Right kidney (tissue), 1 donor: Measurements from ENCODE around the gene BAZ2B.

Experiments
- DNase-seq: peaks from one replicate; pipeline ENCODE4 v3.0.0-alpha.2; 2016

The BAZ2B gene

DNA sequence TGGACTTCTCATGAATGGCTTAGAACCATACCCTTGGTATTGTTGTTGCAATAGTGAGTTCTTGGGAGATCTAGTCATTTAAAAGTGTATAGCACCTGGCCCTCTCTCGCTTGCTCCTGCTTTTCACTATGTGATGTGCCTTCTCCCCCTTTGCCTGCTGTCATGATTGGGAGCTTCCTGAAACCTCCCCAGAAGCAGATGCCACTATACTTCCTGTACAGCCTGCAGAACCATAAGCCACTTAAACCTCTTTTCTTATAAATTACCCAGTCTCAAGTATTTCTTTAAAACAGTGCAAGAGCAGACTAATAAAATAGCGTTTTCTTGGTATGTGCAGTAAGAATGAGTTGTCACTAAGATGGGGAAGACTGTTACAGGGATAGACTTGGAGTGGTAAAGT lies 31.6 kb downstream of the BAZ2B start:
- no peak for DNase-seq

DNA sequence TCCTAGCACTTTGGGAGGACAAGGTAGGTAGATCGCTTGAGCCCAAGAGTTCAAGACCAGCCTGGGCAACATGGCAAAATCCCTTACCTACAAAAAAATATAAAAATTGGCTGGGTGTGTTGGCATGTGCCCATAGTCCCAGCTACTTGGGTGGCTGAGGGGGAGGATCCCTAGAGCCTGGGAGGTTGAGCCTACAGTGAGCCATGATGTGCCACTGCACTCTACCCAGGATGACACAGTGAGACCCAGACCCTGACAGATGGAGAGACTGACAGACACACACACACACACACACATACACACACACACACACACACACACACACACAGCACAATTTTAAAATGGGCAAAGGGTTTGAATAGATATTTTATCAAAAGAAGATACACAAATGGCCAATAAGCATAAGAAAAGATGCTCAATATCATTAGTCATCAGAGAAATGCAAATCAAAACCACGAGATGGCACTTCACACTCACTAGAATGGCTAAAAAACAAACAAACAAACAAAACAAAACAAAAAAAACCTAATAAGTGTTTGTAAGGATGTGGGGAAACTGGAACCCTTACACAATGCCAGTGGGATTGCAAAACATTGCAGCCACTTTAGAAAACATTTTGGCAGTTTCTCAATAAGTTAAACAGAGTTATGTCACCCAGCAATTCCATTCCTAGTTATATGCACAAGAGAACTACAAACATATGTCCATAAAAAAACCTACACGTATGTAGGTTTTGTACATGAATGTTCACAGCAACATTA lies 42.3 kb downstream of the BAZ2B start:
- DNase-seq: no peak

DNA sequence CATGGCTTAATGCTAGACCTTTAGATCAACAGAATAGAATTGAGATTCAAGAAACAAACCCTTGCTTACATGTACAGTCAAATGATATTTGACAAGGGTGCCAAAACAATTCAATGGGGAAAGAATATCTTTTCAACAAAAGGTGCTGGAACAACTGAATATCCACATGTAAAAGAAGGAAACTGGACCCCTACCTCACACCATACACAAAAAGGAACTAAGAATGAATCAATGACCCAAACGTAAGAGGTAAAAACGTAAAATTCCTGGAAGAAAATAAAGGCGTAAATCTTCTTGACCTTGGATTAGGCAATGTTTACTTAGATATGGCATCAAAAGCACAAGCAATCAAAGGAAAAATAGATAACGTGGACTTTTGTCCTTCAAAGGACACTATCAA lies 43.1 kb downstream of the BAZ2B start:
- DNase-seq: no peak

DNA sequence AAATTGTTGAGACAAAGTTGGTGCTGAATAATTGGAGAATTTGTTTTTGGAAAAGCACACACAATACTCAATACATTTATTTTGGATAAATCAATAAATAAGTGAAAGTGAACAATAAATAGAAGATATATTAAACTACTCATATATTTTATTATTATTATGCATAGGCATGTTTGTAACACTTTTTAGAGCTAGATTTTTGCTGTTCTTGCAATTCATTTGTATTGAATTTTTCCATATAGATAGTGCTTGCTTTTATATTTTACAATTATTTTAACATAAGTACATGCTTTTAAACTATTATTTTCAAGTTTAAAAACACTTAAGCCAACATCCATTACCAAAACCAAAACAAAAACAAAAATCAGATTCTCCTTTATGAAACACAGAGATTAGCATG lies 43.9 kb downstream of the BAZ2B start:
- DNase-seq: no peak

DNA sequence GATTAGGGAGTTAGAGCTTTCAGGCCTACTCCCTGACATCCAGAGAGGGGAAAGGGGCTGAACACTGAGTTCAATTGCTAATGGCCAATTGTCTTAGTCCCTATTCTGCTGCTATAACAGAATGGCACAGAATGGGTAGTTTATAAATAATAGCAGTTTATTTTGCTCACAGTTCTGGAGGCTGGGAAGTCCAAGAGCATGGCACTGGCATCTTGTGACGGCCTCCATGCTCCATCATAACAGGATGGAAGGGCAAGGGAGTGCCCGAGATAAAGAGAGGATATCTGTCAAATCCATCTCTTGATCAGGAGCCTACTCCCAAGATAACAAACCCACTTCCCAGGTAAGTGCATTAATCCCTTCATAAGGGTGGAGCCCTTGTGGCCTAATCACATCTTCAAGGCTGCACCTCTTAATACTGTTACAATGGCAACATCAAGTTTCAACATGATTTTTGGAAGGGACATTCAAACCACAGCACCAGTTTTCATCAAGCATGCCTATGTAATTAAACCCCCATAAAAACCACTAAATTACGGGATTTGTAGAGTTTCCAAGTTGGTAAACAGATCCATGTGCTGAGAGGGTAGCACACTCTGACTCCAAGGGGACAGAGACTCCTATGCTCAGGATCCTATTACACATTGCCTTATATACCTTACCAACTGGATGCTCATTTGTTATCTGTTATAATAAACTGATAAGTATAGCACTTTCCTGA lies 44.6 kb downstream of the BAZ2B start:
- DNase-seq: no peak

DNA sequence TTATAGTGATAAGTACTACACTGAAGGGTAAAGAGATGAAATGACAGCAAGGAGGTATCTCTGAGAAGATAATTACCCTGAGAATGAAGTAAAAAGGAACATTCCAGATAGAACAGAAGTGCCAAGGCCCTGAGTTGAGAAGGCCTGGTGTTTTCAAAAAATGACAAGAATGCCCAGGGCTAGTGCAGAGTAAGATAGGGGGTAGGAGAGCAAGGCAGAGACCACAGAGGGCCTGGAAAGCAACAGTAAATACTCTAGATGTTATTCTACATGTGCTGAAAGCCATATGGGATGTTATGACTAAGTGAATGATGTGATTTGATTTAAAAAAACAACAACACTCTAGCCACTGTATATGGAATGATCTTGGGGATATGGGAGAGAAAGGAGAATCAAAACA lies 52.3 kb downstream of the BAZ2B start:
- DNase-seq: no peak

DNA sequence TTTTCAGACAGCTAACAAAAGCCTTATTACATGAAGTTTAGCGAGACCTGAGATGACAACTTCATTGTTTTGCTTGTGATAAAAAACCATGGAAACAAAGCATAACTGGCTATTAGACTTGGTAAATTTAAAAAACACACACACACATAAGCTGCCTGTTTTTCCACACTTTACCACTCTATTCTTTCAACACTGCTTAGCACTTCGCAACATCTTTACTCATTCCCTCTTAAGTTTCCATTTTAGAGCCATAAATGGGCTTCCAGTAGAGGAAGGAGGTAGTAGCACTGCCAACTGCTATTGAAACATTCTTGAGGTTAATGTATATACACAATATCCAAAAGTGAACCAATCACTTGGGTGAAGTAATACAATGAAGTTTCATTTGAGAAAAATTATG lies 54.1 kb downstream of the BAZ2B start:
- no peak for DNase-seq

DNA sequence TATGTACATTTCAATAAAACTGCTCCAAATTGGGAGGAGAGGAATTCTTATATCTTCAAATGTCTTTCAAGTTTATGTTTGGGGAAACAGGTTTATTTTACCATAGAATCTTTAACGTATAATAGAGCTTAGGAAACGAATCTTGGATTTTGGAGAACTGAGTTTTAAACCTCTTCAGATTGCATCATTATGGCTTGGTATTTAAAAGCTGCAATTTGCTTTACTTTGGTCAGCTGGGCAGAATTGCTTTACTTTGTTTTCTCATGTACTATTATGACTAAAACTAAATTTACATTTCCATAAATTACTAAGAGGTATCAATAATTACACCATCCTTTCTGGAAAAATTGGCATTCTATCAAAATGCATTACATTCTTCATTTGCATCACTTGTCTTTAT lies 54.6 kb downstream of the BAZ2B start:
- no peak for DNase-seq

DNA sequence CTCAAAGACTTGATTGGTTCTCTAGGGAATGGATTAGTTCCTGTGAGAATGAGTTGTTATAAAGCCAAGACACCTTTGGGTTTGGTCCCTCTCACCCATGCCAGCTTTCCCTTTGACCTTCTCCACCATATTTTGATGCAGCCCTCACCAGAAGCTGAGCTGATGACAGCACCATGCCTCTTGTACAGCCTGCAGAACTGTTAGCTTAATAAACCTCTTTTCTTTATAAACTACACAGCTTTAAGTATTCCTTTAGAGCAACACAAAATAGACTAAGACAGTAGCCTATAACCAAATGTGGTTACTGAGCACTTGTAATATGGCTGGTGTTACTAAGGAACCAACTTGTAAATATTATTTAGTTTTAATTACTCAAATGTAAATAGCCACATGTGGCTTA lies 55.1 kb downstream of the BAZ2B start:
- no peak for DNase-seq

DNA sequence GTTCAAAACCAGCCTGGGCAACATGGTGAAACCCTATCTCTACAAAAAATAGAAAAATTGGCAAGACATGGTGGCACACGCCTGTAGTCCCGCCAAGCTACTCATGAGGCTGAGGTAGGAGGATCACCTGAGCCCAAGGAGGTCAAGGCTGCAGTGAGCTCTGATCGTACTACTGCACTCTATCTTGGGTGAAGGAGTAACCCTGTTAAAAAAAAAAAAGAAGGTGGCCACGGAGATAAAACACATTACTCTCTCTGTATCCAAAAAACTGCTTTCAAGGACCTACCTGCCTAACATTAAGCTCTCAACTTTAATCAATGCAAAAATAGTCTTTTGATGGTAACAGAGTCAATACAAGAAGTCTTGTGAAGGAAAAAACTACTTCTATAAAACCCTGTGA lies 57.3 kb downstream of the BAZ2B start:
- no peak for DNase-seq

DNA sequence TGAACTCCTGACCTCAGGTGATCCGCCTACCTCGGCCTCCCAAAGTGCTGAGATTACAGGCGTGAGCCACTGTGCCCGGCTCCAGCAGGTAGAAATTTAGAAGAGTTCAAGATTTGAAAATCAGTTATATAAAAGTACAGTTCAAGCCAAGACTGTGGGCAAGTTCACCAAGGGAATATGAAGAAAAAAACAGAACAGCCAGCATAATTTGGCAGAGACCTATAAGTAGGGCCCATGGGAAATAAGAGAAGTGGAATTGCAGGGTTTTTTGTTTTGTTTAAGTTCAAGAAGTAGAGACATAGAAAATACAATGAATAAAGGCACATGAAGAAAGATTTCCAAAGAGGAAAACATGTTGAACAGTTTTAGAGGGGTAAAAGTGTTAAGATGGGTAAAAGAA lies 57.9 kb downstream of the BAZ2B start:
- no peak for DNase-seq

DNA sequence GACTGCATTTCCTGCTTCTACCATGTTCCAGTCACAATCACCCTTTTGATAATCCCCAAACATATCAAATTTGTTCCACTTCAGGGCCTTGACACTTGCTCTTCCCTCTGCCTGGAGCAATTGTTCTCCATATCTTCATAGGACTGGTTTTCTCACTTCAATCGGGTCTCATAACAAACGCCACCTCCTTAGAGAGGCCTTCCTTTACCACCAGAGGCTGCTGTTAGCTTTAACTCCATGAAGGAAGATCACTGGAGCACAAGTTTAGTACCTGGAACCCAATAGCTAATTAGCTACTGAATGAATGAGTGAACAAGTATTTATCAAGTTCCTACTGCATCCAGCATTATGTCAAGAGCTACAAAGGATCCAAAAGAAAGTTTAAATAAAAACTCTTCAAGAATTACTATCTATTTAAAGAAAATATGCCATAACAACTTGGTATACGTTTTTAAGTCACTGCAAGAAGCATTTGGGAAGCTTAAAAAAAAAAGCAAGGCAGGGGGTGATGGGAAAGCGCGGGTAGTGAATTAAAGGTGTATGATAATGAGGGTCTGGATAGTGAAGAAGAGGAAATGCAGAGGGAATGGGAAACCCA lies 58.8 kb downstream of the BAZ2B start:
- no peak for DNase-seq

DNA sequence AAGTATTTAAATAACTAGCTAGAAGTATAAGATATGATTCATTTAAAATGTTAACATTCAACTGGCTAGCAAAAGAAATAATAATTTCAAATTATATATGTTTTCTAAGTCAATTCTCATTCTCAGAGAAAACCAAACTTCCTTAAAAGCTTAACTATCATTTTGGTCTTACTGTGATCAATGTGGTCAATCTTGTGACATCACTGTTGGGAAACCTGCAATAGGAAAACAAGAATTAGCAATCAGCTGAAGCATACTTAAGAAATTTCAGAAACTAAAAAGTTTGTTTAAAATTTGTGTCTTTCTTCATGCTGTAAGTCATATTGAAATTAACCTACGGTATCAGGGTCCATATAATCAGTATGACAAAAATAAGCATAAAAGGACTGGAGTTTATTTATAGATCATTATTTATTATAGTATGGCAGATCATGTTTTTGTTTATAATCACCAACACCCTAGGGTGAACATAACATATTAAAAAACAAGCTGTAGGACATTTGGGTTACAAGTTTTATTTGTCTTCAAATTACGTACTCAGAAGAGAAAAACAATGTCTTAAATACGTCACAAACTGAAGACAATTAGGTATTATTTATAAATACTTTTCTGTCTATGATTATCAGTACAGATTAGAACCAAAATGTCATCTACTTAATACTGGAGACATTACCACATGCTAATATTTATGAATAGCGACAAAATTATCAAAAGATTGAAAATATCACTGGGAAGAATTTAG lies 60.5 kb downstream of the BAZ2B start:
- DNase-seq: no peak

DNA sequence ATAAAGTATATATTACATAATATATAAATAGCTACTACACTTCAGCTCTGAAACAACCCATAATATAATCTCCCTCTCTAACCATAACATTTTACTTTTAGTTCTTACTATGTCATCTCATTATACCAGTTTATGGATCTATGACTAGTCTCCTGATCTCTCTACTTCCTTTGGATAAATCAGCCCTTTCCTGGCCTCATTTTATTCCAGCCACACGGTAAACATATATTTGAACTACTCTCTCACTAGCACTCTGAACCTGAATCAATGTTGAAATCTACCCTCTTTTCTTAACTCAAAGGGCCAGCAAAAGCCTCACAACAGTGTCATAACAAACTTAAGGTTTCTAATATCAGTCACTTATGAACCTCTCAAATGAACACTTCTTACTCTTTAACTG lies 62.6 kb downstream of the BAZ2B start:
- no peak for DNase-seq

DNA sequence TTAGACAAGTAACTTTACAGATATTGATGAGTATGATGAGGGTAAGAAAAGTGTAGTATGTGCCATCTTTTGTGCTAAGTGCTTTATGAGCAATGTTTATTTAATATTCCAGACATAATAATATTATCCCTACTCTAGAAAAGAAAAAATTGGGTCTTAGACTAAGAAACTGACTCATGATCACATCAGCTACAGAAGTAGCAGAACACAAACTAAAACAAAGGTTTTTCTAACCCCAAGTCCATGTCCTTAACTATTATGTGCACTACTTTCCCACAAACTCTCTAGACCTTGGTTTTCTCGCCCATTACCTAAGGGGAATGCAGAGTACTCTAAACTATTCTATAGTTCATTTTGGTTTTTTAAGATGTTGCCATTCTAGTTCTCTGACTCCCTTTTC lies 64.5 kb downstream of the BAZ2B start:
- no peak for DNase-seq

DNA sequence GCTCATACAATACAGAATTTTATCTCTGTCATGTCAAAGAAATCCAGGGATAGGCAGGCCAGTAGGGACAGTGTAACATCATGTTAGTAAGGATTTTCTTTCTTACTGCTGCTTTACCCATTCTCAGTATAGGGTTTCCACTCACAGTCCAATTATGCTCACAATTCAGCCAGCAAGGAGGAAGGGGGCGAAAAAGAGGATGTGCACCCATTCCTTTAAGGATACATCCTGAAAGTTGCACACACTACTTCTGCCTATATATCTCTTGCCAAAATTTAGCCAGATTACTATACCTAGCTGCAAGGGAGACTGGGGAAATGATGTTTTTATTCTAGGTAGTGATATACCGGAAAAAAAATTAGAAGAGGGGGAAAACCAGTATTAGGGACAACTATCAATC lies 66.1 kb downstream of the BAZ2B start:
- no peak for DNase-seq

DNA sequence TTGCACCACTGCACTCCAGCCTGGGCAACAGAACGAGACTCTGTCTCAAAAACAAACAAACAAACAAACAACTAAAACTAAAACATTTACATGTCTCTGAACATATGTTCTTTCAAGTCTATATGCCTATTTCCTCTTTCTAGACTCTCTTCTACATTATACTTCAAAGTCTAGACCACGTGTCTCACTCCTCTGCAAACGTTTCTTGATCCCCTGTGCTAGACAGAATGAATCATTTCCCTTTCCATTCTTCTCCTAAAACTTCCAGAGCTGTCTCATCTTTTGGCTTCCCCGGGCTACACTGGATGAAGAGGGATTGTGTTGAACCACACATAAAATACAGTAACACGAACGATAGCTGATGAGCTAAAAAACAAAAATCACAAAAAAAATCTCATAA lies 67.1 kb downstream of the BAZ2B start:
- no peak for DNase-seq

DNA sequence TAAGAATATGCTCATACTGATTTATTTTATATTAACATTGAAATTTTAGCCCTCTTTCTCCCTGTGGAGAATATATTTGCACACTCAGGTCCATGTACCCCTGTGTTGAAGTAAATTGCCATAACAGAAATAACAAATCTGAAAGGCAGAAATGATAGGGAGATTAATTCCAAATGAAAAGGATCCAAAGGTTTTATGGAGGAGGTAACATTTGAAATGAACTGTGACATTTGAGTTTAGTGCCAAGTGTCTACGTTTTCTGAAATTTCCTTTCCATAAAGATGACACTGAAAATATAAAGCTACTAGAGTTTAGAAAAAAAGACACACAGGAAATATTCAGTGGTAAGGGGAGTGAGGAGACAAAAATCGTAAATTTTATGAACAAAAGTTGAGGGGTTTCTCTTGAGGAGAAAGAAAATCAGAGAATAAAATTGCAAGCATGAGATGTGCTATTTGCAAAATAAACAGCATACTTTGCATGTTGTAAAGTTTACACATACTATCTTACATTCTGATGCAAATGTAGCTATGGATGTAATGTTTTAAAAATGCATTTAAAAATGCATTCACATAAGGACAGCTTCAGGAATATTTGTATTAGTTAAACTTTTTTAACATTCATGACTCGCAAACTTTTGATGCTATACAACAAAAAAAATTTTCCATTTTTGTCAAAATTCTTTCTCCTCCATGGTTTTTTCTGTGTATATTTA lies 69.5 kb downstream of the BAZ2B start:
- DNase-seq: no peak

DNA sequence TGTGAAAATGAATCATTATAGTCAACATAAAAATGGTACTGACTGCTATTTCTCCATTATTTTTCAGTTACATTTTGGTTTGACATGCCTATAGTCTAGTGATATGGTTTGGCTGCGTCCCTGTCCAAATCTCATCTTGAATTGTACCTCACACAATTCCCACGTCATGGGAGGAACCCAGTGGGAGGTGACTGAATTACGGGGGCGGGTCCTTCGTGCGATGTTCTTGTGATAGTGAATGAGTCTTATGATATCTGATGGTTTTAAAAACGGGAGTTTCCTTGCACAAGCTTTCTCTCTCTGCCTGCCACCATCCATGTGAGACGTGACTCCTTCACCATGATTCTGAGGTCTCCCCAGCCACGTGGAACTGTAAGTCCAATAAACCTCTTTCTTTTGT lies 70.3 kb downstream of the BAZ2B start:
- no peak for DNase-seq

DNA sequence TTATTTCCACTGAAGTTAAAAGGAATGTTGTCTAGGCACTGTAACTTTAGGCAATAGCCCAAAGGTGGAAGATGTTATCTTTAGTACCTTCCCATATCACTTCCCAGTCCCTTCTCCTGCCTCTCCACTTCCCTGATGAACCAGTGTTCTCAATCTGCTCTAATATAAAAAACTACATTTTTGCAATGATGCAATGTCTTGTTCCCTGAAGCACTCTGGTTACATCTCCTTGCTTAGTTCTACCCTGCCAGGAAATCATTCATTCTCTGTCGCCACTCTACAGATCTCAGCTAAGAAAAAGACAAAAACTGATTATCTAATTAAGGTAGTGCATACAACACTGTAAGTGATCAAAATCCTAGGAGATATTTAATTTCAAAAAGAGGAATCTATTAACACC lies 71.3 kb downstream of the BAZ2B start:
- DNase-seq: no peak

DNA sequence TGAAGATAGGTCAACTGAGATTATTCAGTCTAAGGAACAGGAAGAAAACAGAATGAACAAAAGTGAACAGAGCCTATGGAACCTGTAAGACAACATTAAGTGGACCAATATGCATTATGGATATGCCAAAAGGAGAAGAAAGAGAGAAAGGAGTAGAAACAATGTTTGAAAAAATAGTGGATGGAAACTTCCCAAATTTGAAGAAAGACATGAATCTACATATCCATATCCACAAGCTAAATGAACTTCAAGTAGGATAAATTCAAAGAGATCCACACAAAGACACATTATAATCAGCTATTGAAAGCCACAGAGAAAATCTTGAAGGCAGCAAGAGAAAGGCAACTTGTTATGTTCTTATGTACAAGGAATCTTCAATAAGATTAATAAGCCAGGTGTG lies 74.2 kb downstream of the BAZ2B start:
- DNase-seq: no peak

DNA sequence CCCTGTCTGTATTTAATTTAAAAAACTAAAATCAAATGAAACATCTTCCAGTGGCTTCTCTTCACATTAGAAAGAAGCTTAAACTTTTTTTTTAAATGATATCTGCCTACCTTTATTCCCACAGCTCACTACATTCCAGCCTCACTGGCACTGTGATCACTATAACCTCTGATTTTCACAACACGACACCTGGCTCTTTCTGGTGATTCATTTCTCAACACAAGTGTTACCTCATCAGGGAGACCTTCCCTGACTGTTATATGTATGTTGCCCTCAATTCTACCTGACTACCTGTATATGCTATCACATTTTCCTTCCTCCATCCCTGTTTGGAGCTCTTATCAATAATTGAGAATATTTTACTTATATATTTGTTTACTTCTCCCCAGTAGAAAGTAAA lies 76.6 kb downstream of the BAZ2B start:
- no peak for DNase-seq

DNA sequence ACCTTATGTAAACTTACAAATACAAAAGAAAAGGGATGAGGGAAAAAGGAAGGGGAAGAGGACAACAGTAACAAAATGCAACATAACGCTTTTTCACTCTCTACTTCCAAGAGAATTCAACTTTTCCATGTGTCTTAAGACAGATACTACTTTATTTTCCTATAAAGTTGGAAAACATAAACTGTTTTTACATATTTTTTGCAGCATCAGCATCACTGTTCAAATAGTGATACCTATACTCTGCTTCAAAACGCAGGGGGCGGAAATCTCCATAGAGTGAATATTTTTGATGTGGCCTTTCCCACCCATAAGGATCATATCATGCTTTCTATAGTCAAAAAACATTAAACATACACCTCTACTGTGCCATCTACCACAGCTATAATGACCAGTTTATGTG lies 77.5 kb downstream of the BAZ2B start:
- no peak for DNase-seq
